Fibroblast of the aortic adventitia (primary cell): ENCODE data around the gene CLDN4. TPM values are rescaled to one million over a fixed set of nuclear protein-coding genes. Genes with fewer than 3 reads are reported as not detected.
"Not testable (repeated sequence)": the region's sequence is repeated elsewhere in the genome, so short reads cannot be mapped to it uniquely, and the experiment has no call there.

Source experiments
- DNase-seq: peaks from one replicate; pipeline ENCODE4 v3.0.0-alpha.2; 2010; ENCODE audit warnings: low read depth
- H3K4me3 ChIP-seq: 2 replicates; pipeline ENCODE4 v1.5.1; 2011; ENCODE audit warnings: low read depth, mild to moderate bottlenecking, control low read depth, low read length, moderate library complexity
- total RNA-seq: library from RNA; depleted of rRNA; stranded (reverse); fragments of >200 nt; gene quantifications from 2 replicates; pipeline ENCODE4 v1.2.3, GENCODE V29; 2012; ENCODE audit warnings: low replicate concordance
- TF ChIP-seq, protein P1 (sequence below): IDR thresholded peaks from 2 replicates; pipeline ENCODE4 v1.5.1; 2011; ENCODE audit warnings: mild to moderate bottlenecking, low read length, control low read depth, inconsistent platforms; ENCODE audit not compliant: insufficient read depth

Gene CLDN4
- total RNA-seq, 1 donor: 0.54 TPM

DNA sequence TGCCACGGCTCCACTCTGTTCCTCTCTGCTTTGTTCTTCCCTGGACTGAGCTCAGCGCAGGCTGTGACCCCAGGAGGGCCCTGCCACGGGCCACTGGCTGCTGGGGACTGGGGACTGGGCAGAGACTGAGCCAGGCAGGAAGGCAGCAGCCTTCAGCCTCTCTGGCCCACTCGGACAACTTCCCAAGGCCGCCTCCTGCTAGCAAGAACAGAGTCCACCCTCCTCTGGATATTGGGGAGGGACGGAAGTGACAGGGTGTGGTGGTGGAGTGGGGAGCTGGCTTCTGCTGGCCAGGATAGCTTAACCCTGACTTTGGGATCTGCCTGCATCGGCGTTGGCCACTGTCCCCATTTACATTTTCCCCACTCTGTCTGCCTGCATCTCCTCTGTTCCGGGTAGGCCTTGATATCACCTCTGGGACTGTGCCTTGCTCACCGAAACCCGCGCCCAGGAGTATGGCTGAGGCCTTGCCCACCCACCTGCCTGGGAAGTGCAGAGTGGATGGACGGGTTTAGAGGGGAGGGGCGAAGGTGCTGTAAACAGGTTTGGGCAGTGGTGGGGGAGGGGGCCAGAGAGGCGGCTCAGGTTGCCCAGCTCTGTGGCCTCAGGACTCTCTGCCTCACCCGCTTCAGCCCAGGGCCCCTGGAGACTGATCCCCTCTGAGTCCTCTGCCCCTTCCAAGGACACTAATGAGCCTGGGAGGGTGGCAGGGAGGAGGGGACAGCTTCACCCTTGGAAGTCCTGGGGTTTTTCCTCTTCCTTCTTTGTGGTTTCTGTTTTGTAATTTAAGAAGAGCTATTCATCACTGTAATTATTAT is 1.2 kb downstream of the CLDN4 start:
- no peak overlapping the region for H3K4me3 ChIP-seq
- no peak for DNase-seq
- TF ChIP-seq, protein P1, sequence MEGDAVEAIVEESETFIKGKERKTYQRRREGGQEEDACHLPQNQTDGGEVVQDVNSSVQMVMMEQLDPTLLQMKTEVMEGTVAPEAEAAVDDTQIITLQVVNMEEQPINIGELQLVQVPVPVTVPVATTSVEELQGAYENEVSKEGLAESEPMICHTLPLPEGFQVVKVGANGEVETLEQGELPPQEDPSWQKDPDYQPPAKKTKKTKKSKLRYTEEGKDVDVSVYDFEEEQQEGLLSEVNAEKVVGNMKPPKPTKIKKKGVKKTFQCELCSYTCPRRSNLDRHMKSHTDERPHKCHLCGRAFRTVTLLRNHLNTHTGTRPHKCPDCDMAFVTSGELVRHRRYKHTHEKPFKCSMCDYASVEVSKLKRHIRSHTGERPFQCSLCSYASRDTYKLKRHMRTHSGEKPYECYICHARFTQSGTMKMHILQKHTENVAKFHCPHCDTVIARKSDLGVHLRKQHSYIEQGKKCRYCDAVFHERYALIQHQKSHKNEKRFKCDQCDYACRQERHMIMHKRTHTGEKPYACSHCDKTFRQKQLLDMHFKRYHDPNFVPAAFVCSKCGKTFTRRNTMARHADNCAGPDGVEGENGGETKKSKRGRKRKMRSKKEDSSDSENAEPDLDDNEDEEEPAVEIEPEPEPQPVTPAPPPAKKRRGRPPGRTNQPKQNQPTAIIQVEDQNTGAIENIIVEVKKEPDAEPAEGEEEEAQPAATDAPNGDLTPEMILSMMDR: no peak

DNA sequence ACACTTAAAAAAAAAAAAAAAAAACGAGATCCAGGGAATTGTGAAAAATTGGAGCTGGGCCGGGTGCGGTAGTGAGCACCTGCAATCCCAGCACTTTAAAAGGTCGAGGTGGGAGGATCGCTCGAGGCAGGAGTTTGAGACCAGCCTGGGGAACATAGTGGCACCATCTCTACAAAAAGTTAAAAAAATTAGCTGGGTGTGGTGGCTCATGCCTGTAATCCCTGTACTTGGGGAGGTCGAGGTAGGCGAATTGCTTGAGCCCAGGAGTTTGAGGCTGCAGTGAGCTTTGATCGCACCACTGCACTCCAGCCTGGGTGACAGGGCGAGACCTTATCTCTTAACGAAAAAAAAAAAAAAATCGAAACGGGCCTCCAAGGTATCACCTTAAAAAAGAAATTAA is 2.0 kb downstream of the CLDN4 start:
- H3K4me3 ChIP-seq: no peak overlapping the region
- no peak for DNase-seq
- TF ChIP-seq, protein P1: no peak

DNA sequence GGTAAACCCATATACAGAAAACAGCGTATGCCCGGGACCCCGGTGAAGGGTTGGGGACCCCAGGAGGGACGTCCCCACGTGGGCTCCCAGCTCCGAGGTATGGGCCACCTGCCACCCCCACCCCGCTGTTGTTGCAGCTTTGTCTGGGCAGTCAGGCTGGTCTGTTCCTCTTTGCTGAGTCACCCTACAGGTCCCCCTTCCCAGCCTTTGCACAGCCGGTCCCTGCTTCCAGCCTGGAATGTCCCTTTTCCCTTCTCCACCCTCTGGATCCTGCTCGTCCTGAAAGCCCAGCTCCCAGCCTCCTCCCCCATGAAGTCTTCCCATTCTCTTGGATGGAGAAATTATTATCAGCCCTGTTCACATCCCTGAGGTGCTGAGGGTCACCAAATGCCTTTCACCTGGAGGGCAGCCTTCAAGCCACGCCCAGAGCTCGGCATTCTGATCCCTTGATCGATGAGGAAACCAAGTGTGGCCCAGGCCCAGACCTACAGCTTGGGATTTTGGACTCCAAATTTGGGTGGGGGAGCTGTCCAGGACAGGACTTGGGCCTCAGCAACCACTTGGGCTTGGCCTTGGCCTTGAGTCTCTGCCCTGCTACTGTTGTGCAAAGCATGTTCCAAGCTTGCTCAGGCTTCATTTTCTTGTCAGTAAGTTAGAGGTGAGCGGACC is 2.6 kb downstream of the CLDN4 start:
- TF ChIP-seq, protein P1: no peak
- DNase-seq: no peak
- no peak overlapping the region for H3K4me3 ChIP-seq

DNA sequence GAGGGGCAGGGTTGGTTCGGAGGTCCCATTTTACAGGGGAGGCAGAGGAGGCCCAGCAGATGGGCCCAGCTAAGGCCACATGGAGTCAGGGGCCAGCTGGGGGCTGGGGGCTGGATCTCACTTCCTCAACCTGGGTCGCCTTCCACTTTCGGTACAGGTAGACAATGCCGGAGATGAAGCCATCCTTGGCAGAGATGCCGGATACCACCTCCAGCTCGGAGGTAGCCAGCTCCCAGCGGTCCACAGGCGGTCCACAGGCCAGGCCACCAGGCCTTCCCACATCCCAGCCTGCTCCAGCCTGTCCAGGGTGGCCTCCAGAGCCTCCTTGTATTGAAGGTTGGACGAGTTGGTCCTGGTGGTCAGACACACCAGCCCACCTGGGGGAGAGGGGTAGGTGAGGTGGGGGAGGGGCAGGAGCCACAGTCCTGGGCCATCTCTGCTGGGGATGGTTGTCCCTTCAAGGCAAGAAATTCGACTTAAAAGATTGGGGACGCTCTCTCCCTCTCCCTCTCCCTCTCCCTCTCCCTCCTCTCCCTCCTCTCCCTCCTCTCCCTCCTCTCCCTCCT is 3.9 kb downstream of the CLDN4 start:
- no peak for DNase-seq
- TF ChIP-seq, protein P1: no peak
- no peak overlapping the region for H3K4me3 ChIP-seq

DNA sequence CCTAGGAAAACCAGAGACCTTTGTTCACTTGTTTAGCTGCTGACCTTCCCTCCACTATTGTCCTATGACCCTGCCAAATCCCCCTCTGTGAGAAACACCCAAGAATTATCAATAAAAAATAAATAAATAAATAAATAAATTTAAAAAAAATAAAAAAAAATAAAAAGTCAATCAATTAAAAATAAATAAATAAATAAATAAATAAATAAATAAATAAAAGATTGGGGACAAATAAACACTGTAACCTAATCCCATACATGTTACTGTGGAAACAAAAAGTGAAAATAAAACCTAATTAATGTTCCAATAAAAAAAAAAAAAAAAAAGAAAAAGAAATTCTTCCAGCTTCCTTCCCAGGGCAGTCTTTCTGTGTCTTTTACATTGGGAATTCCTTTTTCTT is 6.4 kb downstream of the CLDN4 start:
- not testable (repeated sequence) for H3K4me3 ChIP-seq, DNase-seq

DNA sequence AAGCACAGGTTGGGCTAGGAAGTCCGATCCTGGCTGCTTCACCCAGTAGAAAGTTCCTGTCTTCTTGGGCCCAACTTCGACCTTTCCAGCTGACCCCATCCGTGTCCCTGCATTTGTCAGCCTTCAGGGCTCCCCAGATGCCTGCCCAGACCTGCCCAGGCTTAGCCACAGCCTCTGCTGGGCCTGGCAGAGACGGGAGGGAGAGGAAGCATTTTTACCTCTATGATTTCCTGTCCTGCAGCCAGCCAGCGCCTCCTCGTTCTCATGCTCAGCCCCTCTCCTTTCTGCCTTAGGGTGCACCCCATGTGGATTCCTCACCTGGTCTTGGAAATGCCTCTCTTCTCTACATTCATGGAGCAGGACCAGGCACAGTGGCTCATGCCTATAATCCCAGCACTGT is 7.8 kb downstream of the CLDN4 start:
- no peak for DNase-seq
- TF ChIP-seq, protein P1: no peak
- no peak overlapping the region for H3K4me3 ChIP-seq

DNA sequence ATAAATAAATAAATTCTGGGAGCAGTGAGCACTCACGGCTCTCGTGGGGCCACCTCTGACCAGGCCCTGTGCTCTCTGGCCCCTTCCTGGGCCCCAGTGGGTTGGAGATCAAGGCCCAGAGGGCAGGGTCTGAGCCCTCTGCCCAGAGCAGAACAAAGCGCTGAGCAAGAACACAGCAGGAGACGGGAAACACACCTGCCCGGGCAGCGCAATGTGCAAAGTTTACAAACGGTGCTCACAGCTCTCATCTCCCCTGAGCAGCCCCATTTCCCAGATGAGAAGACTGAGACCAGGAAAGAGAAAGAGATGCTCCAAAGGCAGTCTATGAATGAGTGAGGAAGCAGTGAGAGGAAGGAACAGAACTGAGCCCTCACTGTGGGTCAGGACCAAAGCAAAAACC is 8.5 kb downstream of the CLDN4 start:
- no peak for DNase-seq
- TF ChIP-seq, protein P1: no peak

More for the DNA sequence above, 8.5 kb downstream of the CLDN4 start:
- H3K4me3 ChIP-seq: no peak overlapping the region
